Measurements from ENCODE around the gene ATP13A1. TPM values are rescaled to one million over a fixed set of nuclear protein-coding genes. Genes with fewer than 3 reads are reported as not detected.

ATP13A1 gene
- total and polyA plus RNA-seq, 7 donors: 6.6 to 145 (median 55.5) TPM

DNA sequence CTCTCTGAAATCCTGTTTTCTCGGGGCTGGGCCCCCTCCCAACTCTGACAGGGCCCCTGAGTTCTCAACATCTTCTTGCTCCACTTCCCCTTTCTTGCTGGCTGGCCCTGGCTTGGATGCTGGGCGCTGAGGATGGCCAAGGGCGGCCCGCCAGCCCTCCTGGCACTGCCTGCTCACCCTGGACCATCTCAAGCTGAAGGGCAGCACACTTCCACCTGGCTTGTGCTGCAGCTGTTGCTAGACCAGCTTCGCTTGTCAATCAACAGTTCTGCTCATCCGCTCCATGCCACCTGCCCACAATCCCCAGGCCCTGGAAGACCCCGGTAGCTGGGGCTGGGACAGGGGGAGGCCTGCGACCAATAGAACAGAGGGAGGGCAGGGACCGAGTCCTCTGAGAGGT lies 13.1 kb downstream of the ATP13A1 start:
- Histone ChIP-seq H3K9me3 (no peaks in the 10 kb centered on the region), H3K27ac (no peak overlapping the region), H3K27me3 (no peaks in the 10 kb centered on the region), H3K4me1 (no peaks in the 10 kb centered on the region), H3K4me3 (no peak overlapping the region), H3K36me3 (peaks cover 62 to 99% (median 86%) of the 10 kb centered on the region in 4 donors)
- no peak for DNase-seq
- intact Hi-C loops (cut with DNase I): no loop called here
- 91 to 95% methylated on average over 9 of the region's 9 CpGs for WGBS, 2 donors
- TF ChIP-seq, protein P1, sequence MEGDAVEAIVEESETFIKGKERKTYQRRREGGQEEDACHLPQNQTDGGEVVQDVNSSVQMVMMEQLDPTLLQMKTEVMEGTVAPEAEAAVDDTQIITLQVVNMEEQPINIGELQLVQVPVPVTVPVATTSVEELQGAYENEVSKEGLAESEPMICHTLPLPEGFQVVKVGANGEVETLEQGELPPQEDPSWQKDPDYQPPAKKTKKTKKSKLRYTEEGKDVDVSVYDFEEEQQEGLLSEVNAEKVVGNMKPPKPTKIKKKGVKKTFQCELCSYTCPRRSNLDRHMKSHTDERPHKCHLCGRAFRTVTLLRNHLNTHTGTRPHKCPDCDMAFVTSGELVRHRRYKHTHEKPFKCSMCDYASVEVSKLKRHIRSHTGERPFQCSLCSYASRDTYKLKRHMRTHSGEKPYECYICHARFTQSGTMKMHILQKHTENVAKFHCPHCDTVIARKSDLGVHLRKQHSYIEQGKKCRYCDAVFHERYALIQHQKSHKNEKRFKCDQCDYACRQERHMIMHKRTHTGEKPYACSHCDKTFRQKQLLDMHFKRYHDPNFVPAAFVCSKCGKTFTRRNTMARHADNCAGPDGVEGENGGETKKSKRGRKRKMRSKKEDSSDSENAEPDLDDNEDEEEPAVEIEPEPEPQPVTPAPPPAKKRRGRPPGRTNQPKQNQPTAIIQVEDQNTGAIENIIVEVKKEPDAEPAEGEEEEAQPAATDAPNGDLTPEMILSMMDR (IDR thresholded peaks at IDR 0.05): no peak
- no peak for TF ChIP-seq POLR2A (IDR thresholded peaks at IDR 0.05)
- TF ChIP-seq EP300 (IDR thresholded peaks at IDR 0.05): no peak
- no peak for TF ChIP-seq POLR2AphosphoS5 (IDR thresholded peaks at IDR 0.05)

DNA sequence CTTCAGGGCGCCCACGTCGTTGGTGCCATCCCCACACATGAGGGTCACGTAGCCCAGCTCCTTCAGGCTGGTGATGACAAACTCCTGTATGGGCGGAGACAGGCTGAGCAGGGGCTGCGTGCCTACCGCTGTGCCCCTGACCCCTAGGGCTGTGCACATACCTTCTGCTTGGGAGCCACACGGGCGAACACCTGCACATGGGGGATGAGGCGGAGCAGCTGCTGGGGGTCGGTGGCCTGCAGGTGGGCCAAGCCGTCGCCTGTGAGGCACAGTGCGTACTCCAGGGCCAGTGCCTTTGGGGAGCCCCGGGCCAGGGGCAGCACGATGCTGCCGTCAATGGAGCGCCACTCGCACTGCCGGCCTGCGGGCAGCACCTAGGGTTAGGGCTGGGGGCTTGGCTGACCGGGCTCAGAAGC lies 13.9 kb downstream of the ATP13A1 start:
- no peaks in the 10 kb centered on the region for H3K4me1 ChIP-seq
- H3K4me3 ChIP-seq: no peak overlapping the region
- no peak for DNase-seq
- H3K36me3 ChIP-seq: peaks cover 57 to 99% (median 79%) of the 10 kb centered on the region in 4 donors
- TF ChIP-seq POLR2A (IDR thresholded peaks at IDR 0.05) (no peak), POLR2AphosphoS5 (IDR thresholded peaks at IDR 0.05) (no peak), EP300 (IDR thresholded peaks at IDR 0.05) (no peak)
- TF ChIP-seq, protein P1 (IDR thresholded peaks at IDR 0.05): no peak
- H3K27ac ChIP-seq: no peak overlapping the region
- no peaks in the 10 kb centered on the region for H3K27me3 ChIP-seq
- intact Hi-C loops (cut with DNase I): no loop called here
- WGBS, 2 donors: 95 to 96% methylated on average over 22 of the region's 22 CpGs
- H3K9me3 ChIP-seq: no peaks in the 10 kb centered on the region

DNA sequence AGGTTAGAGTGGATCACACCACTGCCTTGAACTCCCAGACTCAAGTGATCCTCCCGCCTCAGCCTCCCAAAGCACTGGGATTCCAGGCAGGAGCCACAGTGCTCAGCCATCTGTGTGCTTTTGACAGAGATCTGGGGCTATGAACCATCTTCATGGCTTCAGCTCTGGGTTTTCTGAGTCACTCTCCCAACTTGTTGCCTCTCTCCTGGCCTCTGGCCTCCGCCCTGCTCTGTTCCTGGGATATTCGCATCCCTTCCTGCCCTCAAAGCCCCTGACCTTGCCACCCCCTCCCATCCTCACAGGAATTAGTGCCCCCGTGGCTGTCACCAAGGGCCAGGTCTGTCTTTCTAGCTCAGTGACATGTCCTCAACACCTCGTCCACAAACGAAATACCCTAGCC lies 14.3 kb downstream of the ATP13A1 start:
- no peak overlapping the region for H3K27ac ChIP-seq
- no peaks in the 10 kb centered on the region for H3K27me3 ChIP-seq
- no peak for DNase-seq
- WGBS, 2 donors: 91 to 93% methylated on average over 6 of the region's 6 CpGs
- H3K9me3 ChIP-seq: no peaks in the 10 kb centered on the region
- H3K4me3 ChIP-seq: no peak overlapping the region
- no peaks in the 10 kb centered on the region for H3K4me1 ChIP-seq
- TF ChIP-seq POLR2AphosphoS5 (IDR thresholded peaks at IDR 0.05) (no peak), POLR2A (IDR thresholded peaks at IDR 0.05) (no peak), EP300 (IDR thresholded peaks at IDR 0.05) (no peak)
- TF ChIP-seq, protein P1 (IDR thresholded peaks at IDR 0.05): no peak
- H3K36me3 ChIP-seq: peaks cover 53 to 95% (median 75%) of the 10 kb centered on the region in 4 donors
- intact Hi-C loops (cut with DNase I): no loop called here

DNA sequence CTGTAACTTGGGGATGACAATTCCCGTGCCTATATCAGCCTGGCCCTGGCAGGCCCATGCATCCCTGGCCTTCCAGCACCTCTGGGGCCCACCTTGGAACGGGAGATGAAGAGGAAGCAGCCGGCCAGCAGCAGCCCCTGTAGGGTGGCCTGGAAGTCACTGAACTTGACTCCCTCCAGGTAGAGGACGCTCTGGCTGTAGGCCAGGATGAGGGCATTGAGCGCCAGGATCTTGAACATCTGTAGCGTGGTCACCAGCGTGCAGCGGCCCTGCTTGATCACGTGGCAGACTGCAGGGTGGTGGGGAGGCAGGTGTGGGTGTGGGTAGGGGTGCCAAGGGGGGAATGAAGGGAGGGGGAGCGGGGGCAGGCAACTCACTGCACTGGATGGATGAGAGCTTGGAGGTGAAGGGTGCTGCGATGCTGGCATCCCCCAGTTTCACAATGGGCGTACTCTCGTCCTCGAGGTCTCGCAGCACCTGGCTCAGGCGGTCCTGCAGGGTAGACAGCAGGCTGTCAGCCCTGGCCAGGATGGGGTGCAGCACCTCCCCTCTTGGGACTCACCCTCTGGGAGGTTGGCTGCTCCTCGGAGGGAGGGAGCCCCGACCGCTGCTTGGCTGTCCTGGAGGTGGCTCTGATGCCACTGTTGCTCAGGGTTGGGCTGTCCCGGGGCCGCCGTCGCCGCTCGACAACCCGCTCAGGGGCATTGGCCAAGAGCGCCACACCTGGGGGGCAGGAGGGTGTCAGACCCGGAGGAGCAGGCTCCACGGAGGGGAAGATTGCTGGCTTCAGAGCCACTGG lies 16.2 kb downstream of the ATP13A1 start:
- Histone ChIP-seq H3K36me3 (peaks cover 36 to 76% (median 55%) of the 10 kb centered on the region in 4 donors), H3K9me3 (no peaks in the 10 kb centered on the region), H3K4me3 (no peak overlapping the region), H3K27me3 (no peaks in the 10 kb centered on the region), H3K27ac (no peak overlapping the region), H3K4me1 (peaks cover 0 to 18% (median 10%) of the 10 kb centered on the region in 4 donors)
- TF ChIP-seq POLR2AphosphoS5 (IDR thresholded peaks at IDR 0.05) (no peak), POLR2A (IDR thresholded peaks at IDR 0.05) (no peak), EP300 (IDR thresholded peaks at IDR 0.05) (no peak)
- TF ChIP-seq, protein P1 (IDR thresholded peaks at IDR 0.05): no peak
- WGBS, 2 donors: 94 to 95% methylated on average over 29 of the region's 29 CpGs
- no peak for DNase-seq
- intact Hi-C loops (cut with DNase I): no loop called here
